Measurements from ENCODE around the gene RYR2.

Gene RYR2

DNA sequence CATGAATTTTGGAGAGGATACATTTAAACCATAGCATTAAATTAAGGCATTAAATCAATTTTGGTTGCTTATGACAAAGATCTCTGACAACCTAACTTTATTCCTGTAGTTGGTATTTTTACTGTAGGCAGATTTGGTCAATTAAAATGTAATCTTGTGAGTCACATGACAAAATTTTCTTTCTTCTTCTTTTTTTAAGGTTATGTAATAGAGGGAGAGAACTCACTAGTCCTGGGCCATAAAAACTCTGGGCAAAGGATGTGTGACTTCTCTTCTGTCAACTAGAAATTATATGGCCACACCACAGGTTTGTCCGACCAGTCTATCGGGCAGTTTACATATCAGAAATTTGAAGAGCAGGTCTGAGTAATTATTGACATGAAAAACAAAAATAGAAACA, 181.4 kb downstream of the RYR2 start:
- H3K36me3 ChIP-seq (ENCODE audit: control insufficient read depth, insufficient read depth, low read length), result no peaks in the 10 kb centered on the region
- no peak overlapping the region for H3K4me3 ChIP-seq (ENCODE audit: low read depth, low read length)
- no peaks in the 10 kb centered on the region for H3K4me1 ChIP-seq (ENCODE audit: control insufficient read depth, insufficient read depth, low read length)
- no peaks in the 10 kb centered on the region for H3K9me3 ChIP-seq (ENCODE audit: control insufficient read depth, insufficient read depth, low read length)
- H3K9ac ChIP-seq (ENCODE audit: low read depth, low read length), result no peak overlapping the region
- no peaks in the 10 kb centered on the region for H3K27me3 ChIP-seq (ENCODE audit: control insufficient read depth, insufficient read depth, low read length)

DNA sequence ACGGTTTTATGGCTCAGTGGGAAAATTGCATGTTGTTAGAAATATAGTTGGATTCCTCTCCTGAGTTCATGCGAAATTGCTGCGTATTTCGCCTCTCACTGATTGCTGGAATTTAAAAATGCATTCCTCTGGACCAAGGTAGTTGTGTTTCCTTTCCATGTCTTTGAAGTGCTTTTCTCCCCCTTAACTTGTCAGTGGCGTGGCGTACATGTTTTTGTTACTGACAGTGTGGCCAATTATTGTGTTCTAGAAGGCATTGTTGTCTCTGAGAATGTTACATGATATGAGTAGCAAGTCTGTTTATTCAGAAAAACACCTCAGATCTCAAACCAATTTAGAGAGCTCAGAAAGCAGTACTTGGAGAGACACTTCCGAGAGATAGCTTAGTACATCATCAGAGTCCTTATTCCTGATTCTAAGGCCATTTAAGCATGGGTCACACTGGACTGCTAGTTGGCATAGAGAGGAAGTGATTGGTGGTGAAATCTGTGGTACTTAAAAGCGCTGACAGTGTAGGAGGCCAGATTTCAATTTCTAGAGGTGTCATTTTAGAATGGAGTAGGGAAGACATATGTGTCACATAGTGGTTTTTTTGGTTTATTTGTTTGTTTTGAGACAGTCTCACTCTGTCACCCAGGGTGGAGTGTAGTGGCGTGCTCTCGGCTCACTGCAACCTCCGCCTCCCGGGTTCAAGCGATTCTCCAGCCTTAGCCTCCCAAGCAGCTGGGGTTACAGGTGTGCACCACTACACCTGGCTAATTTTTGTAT, 184.4 kb downstream of the RYR2 start:
- H3K9ac ChIP-seq (ENCODE audit: low read depth, low read length), result no peak overlapping the region
- no peaks in the 10 kb centered on the region for H3K4me1 ChIP-seq (ENCODE audit: control insufficient read depth, insufficient read depth, low read length)
- H3K9me3 ChIP-seq (ENCODE audit: control insufficient read depth, insufficient read depth, low read length), result no peaks in the 10 kb centered on the region
- no peak overlapping the region for H3K4me3 ChIP-seq (ENCODE audit: low read depth, low read length)
- no peaks in the 10 kb centered on the region for H3K36me3 ChIP-seq (ENCODE audit: control insufficient read depth, insufficient read depth, low read length)
- no peaks in the 10 kb centered on the region for H3K27me3 ChIP-seq (ENCODE audit: control insufficient read depth, insufficient read depth, low read length)

DNA sequence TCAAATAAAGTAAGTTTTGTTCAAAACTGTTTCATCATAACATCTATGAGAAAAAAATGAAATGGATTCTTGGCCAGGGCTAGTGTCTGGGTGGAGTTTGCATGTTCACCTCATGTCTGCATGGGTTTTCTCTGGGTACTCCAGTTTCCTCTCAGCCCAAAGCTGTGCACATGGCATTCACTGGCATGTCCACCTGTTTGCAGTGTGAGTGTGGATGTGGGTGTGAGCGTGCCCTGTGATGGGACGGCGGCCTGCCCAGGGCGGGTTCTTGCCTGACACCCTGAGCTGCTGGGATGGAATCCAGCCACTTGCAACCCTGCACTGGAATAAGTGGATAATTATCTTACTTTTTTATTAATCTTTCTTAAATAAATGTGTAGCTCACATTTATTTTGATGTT, 185.5 kb downstream of the RYR2 start:
- no peak overlapping the region for H3K9ac ChIP-seq (ENCODE audit: low read depth, low read length)
- no peaks in the 10 kb centered on the region for H3K4me1 ChIP-seq (ENCODE audit: control insufficient read depth, insufficient read depth, low read length)
- H3K27me3 ChIP-seq (ENCODE audit: control insufficient read depth, insufficient read depth, low read length), result no peaks in the 10 kb centered on the region
- H3K36me3 ChIP-seq (ENCODE audit: control insufficient read depth, insufficient read depth, low read length), result no peaks in the 10 kb centered on the region
- H3K9me3 ChIP-seq (ENCODE audit: control insufficient read depth, insufficient read depth, low read length), result no peaks in the 10 kb centered on the region
- H3K4me3 ChIP-seq (ENCODE audit: low read depth, low read length), result no peak overlapping the region

DNA sequence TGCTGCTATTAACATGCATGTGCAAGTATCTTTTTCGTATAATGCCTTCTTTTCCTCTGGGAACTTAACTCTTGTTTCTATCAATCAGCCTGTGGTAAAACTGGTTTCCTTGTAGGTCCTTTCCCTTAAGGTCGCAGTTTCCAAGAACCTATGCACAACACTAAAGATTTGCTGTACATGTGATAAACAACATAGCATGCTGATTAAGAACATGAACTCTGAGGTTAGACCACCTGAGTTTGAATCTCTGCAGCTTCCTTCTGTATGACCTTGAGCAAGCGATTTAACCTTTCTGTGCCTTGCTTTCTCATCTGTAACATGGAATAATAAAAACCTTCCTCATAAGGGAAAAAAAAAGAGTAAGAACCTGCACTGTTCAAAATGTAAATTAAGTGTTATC, 186.4 kb downstream of the RYR2 start:
- no peak overlapping the region for H3K9ac ChIP-seq (ENCODE audit: low read depth, low read length)
- no peaks in the 10 kb centered on the region for H3K27me3 ChIP-seq (ENCODE audit: control insufficient read depth, insufficient read depth, low read length)
- H3K9me3 ChIP-seq (ENCODE audit: control insufficient read depth, insufficient read depth, low read length), result no peaks in the 10 kb centered on the region
- no peak overlapping the region for H3K4me3 ChIP-seq (ENCODE audit: low read depth, low read length)
- no peaks in the 10 kb centered on the region for H3K4me1 ChIP-seq (ENCODE audit: control insufficient read depth, insufficient read depth, low read length)
- no peaks in the 10 kb centered on the region for H3K36me3 ChIP-seq (ENCODE audit: control insufficient read depth, insufficient read depth, low read length)

DNA sequence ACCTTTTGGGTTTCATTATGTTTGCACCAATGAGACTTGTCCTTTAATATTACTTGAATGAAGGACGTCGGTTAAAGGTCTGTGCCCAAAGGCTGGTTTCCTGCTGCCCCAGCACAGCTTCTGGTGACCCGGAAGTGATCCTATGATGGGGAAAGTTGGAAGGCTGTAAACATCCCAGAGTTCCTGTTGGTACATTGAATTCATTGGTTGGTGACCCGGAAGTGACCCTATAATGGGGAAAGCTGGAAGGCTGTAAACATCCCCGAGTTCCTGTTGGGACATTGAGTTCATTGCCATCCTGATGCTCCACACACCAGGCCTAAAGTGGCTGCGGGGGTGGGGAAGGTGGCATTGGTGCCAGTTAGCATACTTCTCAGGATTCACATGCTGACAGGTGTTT, 187.3 kb downstream of the RYR2 start:
- no peak overlapping the region for H3K4me3 ChIP-seq (ENCODE audit: low read depth, low read length)
- H3K4me1 ChIP-seq (ENCODE audit: control insufficient read depth, insufficient read depth, low read length), result no peaks in the 10 kb centered on the region
- H3K27me3 ChIP-seq (ENCODE audit: control insufficient read depth, insufficient read depth, low read length), result no peaks in the 10 kb centered on the region
- H3K36me3 ChIP-seq (ENCODE audit: control insufficient read depth, insufficient read depth, low read length), result no peaks in the 10 kb centered on the region
- H3K9me3 ChIP-seq (ENCODE audit: control insufficient read depth, insufficient read depth, low read length), result no peaks in the 10 kb centered on the region
- no peak overlapping the region for H3K9ac ChIP-seq (ENCODE audit: low read depth, low read length)

DNA sequence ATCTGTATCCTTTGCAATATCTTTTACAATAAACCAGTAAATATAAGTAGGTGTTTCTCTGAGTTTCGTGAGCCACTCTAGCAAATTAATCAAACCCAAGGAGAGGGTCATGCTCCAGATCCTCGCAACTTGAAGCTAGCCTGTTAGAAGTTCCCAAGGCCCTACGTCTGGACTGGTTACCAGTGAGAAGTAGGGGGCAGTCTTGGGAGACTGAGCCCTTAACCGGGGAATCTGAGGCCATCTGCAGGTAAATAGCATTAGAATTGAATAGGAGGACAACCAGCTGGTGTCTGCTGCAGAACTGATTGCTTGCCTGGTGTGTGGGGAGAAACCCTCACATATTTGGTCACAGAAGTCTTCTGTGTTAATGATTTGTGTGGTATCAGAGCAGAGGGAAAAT, 190.5 kb downstream of the RYR2 start:
- no peaks in the 10 kb centered on the region for H3K27me3 ChIP-seq (ENCODE audit: control insufficient read depth, insufficient read depth, low read length)
- H3K36me3 ChIP-seq (ENCODE audit: control insufficient read depth, insufficient read depth, low read length), result no peaks in the 10 kb centered on the region
- H3K9me3 ChIP-seq (ENCODE audit: control insufficient read depth, insufficient read depth, low read length), result no peaks in the 10 kb centered on the region
- no peaks in the 10 kb centered on the region for H3K4me1 ChIP-seq (ENCODE audit: control insufficient read depth, insufficient read depth, low read length)
- H3K4me3 ChIP-seq (ENCODE audit: low read depth, low read length), result no peak overlapping the region
- H3K9ac ChIP-seq (ENCODE audit: low read depth, low read length), result no peak overlapping the region

DNA sequence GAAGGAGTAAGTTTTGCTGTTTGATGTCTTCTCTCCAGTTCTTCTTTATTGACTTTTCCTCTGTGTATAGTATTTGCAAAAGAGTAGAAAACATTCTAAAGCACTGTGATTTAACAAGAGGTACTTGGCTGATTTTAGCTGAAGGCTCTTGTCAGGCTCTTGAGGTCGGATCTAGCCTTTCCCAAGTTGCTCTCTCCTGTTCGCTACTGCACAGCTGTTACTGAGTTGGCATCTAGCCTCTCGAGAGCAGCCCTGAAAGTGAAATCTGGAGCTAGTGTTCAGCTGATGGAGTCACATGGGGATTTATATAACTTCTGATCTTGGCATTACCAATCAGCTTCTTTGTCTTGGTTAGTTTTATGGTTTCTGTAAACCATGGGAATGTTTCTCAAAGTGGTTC, 193.1 kb downstream of the RYR2 start:
- Histone ChIP-seq H3K27me3 (ENCODE audit: control insufficient read depth, insufficient read depth, low read length) (no peaks in the 10 kb centered on the region), H3K9me3 (ENCODE audit: control insufficient read depth, insufficient read depth, low read length) (no peaks in the 10 kb centered on the region), H3K4me1 (ENCODE audit: control insufficient read depth, insufficient read depth, low read length) (peaks cover 7% of the 10 kb centered on the region), H3K4me3 (ENCODE audit: low read depth, low read length) (no peak overlapping the region), H3K9ac (ENCODE audit: low read depth, low read length) (no peak overlapping the region), H3K36me3 (ENCODE audit: control insufficient read depth, insufficient read depth, low read length) (no peaks in the 10 kb centered on the region)

DNA sequence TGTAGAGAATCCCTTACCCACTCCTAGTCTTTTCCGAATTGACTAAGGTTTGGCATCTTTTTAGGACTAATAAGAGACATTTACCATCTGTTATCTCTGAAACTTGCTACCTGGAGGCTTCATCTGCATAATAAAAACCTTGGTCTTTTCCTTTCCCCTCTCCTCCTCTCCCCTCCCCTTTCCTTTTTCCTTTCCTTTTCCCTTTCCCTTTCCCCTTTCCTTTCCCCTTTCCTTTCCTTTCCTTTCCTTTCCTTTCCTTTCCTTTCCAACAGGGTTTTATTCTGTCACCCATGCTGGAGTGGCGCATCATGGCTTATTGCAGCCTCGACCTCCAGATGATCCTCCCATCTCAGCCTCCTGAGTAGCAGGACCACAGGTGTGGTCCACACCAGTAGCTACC, 195.7 kb downstream of the RYR2 start:
- H3K4me3 ChIP-seq (ENCODE audit: low read depth, low read length), result no peak overlapping the region
- no peaks in the 10 kb centered on the region for H3K27me3 ChIP-seq (ENCODE audit: control insufficient read depth, insufficient read depth, low read length)
- H3K4me1 ChIP-seq (ENCODE audit: control insufficient read depth, insufficient read depth, low read length), result peaks cover 7% of the 10 kb centered on the region
- H3K9me3 ChIP-seq (ENCODE audit: control insufficient read depth, insufficient read depth, low read length), result no peaks in the 10 kb centered on the region
- no peaks in the 10 kb centered on the region for H3K36me3 ChIP-seq (ENCODE audit: control insufficient read depth, insufficient read depth, low read length)
- no peak overlapping the region for H3K9ac ChIP-seq (ENCODE audit: low read depth, low read length)

DNA sequence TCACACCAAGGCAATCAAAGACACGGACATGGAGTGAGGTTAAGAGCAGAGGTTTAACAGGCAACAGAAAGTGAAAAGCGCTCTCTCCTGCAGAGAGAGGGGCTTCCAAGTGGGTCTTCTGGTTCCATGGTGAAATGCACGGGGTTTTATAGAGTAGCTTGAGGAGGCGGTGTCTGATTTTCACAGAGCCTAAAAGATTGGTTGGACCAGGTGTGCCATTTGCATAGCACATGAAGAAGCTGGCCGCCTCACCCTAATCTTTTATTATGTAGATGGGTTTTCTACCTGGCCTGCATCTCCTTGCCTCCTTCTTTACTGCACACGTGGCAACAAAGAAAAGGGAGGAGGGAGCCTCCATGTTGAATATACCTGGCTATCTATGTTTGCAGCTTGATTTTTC, 197.3 kb downstream of the RYR2 start:
- Histone ChIP-seq H3K9me3 (ENCODE audit: control insufficient read depth, insufficient read depth, low read length) (no peaks in the 10 kb centered on the region), H3K4me3 (ENCODE audit: low read depth, low read length) (no peak overlapping the region), H3K27me3 (ENCODE audit: control insufficient read depth, insufficient read depth, low read length) (no peaks in the 10 kb centered on the region), H3K9ac (ENCODE audit: low read depth, low read length) (no peak overlapping the region), H3K36me3 (ENCODE audit: control insufficient read depth, insufficient read depth, low read length) (no peaks in the 10 kb centered on the region), H3K4me1 (ENCODE audit: control insufficient read depth, insufficient read depth, low read length) (peaks cover 7% of the 10 kb centered on the region)

DNA sequence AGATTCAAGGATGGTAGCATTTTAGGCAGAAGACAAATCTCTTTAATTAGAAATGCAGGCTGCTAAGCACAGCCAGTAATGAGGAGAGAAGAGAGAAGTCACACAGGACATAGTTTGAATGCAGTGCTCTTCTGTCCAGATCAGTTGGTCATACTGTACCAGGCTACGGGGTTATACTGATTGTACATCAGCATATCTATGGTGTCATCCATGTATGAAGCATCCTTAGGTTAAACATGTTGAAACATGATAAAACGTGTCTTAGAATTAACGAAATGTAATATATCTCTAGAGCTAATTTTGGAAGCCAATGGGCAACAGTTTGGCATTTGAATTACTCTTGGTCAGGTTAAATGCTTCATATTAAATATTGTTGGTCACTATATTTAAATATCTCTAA, 199.1 kb downstream of the RYR2 start:
- Histone ChIP-seq H3K27me3 (ENCODE audit: control insufficient read depth, insufficient read depth, low read length) (no peaks in the 10 kb centered on the region), H3K9me3 (ENCODE audit: control insufficient read depth, insufficient read depth, low read length) (no peaks in the 10 kb centered on the region), H3K36me3 (ENCODE audit: control insufficient read depth, insufficient read depth, low read length) (no peaks in the 10 kb centered on the region), H3K4me1 (ENCODE audit: control insufficient read depth, insufficient read depth, low read length) (peaks cover 7% of the 10 kb centered on the region), H3K4me3 (ENCODE audit: low read depth, low read length) (no peak overlapping the region), H3K9ac (ENCODE audit: low read depth, low read length) (no peak overlapping the region)

DNA sequence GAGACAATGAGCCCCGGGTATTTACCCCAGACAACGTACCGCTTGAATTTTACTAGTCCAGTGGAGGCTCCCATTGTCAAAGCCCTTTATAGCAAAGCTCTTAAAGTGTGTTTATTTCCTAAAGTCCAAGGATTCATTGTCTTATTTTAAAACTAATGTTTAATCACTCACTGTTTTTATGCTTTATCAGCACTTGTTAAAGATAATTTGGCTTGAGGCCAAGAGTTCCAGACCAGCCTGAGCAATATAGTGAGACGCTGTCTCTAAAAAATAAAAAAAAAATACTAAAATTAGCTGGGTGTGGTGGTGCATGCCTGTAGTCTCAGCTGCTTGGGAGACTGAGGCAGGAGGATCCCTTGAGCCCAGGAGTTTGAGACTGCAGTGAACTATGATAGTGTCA, 202.8 kb downstream of the RYR2 start:
- H3K4me3 ChIP-seq (ENCODE audit: low read depth, low read length), result no peak overlapping the region
- H3K27me3 ChIP-seq (ENCODE audit: control insufficient read depth, insufficient read depth, low read length), result no peaks in the 10 kb centered on the region
- H3K9me3 ChIP-seq (ENCODE audit: control insufficient read depth, insufficient read depth, low read length), result no peaks in the 10 kb centered on the region
- no peaks in the 10 kb centered on the region for H3K4me1 ChIP-seq (ENCODE audit: control insufficient read depth, insufficient read depth, low read length)
- H3K36me3 ChIP-seq (ENCODE audit: control insufficient read depth, insufficient read depth, low read length), result no peaks in the 10 kb centered on the region
- no peak overlapping the region for H3K9ac ChIP-seq (ENCODE audit: low read depth, low read length)

DNA sequence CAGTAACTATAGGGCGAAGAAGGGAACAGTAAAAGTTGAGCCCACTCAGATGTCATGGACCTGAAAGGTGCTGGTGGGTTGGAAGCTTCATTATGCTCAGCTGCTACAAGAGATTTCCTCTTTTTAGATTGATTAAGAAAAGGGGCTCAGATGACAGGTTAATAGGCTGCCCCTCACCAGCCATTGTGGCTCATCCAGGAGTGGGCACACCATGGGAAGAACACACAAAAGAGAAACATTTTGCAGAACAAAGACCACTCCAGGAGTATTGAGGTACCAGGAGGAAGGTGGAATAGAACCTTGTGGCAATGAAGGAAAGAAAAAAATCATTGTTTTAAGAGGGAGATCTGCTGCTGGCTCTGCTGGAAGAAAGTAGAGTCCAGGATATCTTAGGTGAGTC, 205.5 kb downstream of the RYR2 start:
- Histone ChIP-seq H3K9me3 (ENCODE audit: control insufficient read depth, insufficient read depth, low read length) (no peaks in the 10 kb centered on the region), H3K36me3 (ENCODE audit: control insufficient read depth, insufficient read depth, low read length) (no peaks in the 10 kb centered on the region), H3K4me3 (ENCODE audit: low read depth, low read length) (no peak overlapping the region)

More for the DNA sequence above, 205.5 kb downstream of the RYR2 start:
- H3K9ac ChIP-seq (ENCODE audit: low read depth, low read length), result no peak overlapping the region
- no peaks in the 10 kb centered on the region for H3K4me1 ChIP-seq (ENCODE audit: control insufficient read depth, insufficient read depth, low read length)
- H3K27me3 ChIP-seq (ENCODE audit: control insufficient read depth, insufficient read depth, low read length), result no peaks in the 10 kb centered on the region

All from iPS-15b (cell line).